ENCODE results near the gene FAM3D.

DNA sequence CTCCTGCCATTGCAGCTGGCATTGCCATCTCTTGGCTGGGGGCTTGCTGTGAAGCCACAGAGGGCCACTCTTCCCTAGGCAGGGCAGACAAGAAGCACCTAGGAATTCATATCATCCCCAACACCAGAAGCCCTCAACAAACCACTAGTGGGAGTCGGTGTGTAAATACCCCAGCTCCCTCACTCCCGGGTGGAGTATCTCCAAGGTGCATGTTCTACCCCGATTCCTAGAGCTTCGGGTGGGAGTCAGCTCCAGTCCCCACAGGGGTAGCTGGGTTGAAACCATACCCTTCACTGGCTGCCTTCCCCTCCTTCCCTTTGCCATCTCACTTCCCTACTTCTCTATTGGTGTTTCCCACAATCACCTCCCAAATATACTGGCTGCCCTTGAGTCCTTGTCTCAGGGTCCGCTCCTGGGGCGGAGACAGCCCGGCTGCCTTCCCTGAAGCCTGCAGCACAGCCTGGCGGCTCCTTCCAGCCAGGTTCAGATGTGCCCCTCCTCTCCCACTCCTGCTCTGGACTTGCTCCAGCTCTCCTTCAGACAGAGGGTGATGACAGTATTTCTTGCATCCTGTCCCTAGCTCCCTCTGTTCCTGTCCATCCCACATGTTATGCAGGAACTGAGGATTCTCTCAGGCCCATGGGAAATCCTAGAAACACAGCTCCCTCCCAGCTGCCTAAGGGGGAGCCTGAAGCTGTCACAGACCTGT, 33.3 kb downstream of the FAM3D start:
- TF ChIP-seq, protein P1, sequence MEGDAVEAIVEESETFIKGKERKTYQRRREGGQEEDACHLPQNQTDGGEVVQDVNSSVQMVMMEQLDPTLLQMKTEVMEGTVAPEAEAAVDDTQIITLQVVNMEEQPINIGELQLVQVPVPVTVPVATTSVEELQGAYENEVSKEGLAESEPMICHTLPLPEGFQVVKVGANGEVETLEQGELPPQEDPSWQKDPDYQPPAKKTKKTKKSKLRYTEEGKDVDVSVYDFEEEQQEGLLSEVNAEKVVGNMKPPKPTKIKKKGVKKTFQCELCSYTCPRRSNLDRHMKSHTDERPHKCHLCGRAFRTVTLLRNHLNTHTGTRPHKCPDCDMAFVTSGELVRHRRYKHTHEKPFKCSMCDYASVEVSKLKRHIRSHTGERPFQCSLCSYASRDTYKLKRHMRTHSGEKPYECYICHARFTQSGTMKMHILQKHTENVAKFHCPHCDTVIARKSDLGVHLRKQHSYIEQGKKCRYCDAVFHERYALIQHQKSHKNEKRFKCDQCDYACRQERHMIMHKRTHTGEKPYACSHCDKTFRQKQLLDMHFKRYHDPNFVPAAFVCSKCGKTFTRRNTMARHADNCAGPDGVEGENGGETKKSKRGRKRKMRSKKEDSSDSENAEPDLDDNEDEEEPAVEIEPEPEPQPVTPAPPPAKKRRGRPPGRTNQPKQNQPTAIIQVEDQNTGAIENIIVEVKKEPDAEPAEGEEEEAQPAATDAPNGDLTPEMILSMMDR (IDR thresholded peaks at IDR 0.05; ENCODE audit: low read depth, low read length), result no peak
- no peak for TF ChIP-seq EZH2phosphoT487 (IDR thresholded peaks at IDR 0.05; ENCODE audit: low read depth)

Data from OCI-LY3 (cell line).